Activated T-cell treated with anti-CD3 and anti-CD28 coated beads, Interleukin-2, amount 50 U/mL, for 24 hours (primary cell): ENCODE data around the gene MFSD11.
A peak's percentile ranks its signal among the peaks of the same experiment; 100 is the strongest.
"Not testable (repeated sequence)": the region's sequence is repeated elsewhere in the genome, so short reads cannot be mapped to it uniquely, and the experiment has no call there.

Experiments used
- DNase-seq: peaks from one replicate; pipeline ENCODE4 v3.0.0-alpha.2; 2020
- H3K27ac Mint-ChIP-seq: 2 replicates; pipeline ENCODE4 v1.8.0; 2020; ENCODE audit warnings: mild to moderate bottlenecking, mixed read lengths
- H3K27me3 Mint-ChIP-seq: 2 replicates; pipeline ENCODE4 v1.8.0; 2020; ENCODE audit warnings: mixed read lengths
- H3K36me3 Mint-ChIP-seq: 2 replicates; pipeline ENCODE4 v1.8.0; 2020; ENCODE audit warnings: low read depth, mixed read lengths
- H3K4me1 Mint-ChIP-seq: 2 replicates; pipeline ENCODE4 v1.8.0; 2020; ENCODE audit warnings: low read depth, mixed read lengths
- H3K4me3 Mint-ChIP-seq: 2 replicates; pipeline ENCODE4 v1.8.0; 2020; ENCODE audit warnings: mild to moderate bottlenecking, moderate library complexity, mixed read lengths
- H3K9me3 Mint-ChIP-seq: 2 replicates; pipeline ENCODE4 v1.8.0; 2020; ENCODE audit warnings: mixed read lengths

Gene MFSD11

GRCh38 chr17:76737676-76738467, at the start of gene MFSD11:
Gene MFSD11 (plus strand): TSS chr17:76738119. CDS start chr17:76738353, 234 bp downstream.
- DNase-seq, result peak; percentile 96
- peak within 1 kb of the TSS; percentile 99 for H3K4me3 Mint-ChIP-seq
- H3K36me3 Mint-ChIP-seq, result peaks cover 70% of the 10 kb centered on the region
- peak within 1 kb of the TSS; percentile 100 for H3K27ac Mint-ChIP-seq
- H3K4me1 Mint-ChIP-seq, result peaks cover 42% of the 10 kb centered on the region
- H3K27me3 Mint-ChIP-seq, result no peaks in the 10 kb centered on the region
- no peaks in the 10 kb centered on the region for H3K9me3 Mint-ChIP-seq

GRCh38 chr17:76688165-76688622, 49.7 kb upstream of the MFSD11 start:
- DNase-seq, result no peak
- H3K4me3 Mint-ChIP-seq, result no peak overlapping the region

GRCh38 chr17:76689859-76690258, 48.1 kb upstream of the MFSD11 start:
- DNase-seq, result no peak
- Mint-ChIP-seq H3K27me3 (no peaks in the 10 kb centered on the region), H3K27ac (no peak overlapping the region), H3K9me3 (no peaks in the 10 kb centered on the region), H3K4me1 (no peaks in the 10 kb centered on the region), H3K36me3 (no peaks in the 10 kb centered on the region), H3K4me3 (no peak overlapping the region)

More at GRCh38 chr17:76688165-76688622, 49.7 kb upstream of the MFSD11 start:
- Mint-ChIP-seq H3K36me3 (no peaks in the 10 kb centered on the region), H3K4me1 (no peaks in the 10 kb centered on the region), H3K9me3 (no peaks in the 10 kb centered on the region), H3K27me3 (no peaks in the 10 kb centered on the region), H3K27ac (no peak overlapping the region)

- peaks cover 5% of the 10 kb centered on the region for H3K4me1 Mint-ChIP-seq
- no peaks in the 10 kb centered on the region for H3K27me3 Mint-ChIP-seq
- H3K36me3 Mint-ChIP-seq, result no peaks in the 10 kb centered on the region
- DNase-seq, result no peak
- no peak overlapping the region for H3K27ac Mint-ChIP-seq
- no peak overlapping the region for H3K4me3 Mint-ChIP-seq
- H3K9me3 Mint-ChIP-seq, result no peaks in the 10 kb centered on the region
These were observed 47.2 kb upstream of the MFSD11 start for GRCh38 chr17:76690596-76691280.

- Mint-ChIP-seq H3K27me3 (no peaks in the 10 kb centered on the region), H3K36me3 (no peaks in the 10 kb centered on the region), H3K4me3 (no peak overlapping the region), H3K27ac (no peak overlapping the region), H3K9me3 (no peaks in the 10 kb centered on the region), H3K4me1 (peaks cover 6% of the 10 kb centered on the region)
- DNase-seq, result no peak
These were observed 46.3 kb upstream of the MFSD11 start for GRCh38 chr17:76691379-76692191.

- Mint-ChIP-seq H3K9me3 (no peaks in the 10 kb centered on the region), H3K36me3 (no peaks in the 10 kb centered on the region), H3K27ac (no peak overlapping the region), H3K4me1 (peaks cover 6% of the 10 kb centered on the region), H3K27me3 (no peaks in the 10 kb centered on the region), H3K4me3 (no peak overlapping the region)
- DNase-seq, result no peak
These were observed 42.7 kb upstream of the MFSD11 start for GRCh38 chr17:76695059-76695831.

GRCh38 chr17:76696763-76697701, 40.9 kb upstream of the MFSD11 start:
- Mint-ChIP-seq H3K4me1 (peaks cover 6% of the 10 kb centered on the region), H3K27me3 (no peaks in the 10 kb centered on the region), H3K9me3 (no peaks in the 10 kb centered on the region), H3K27ac (no peak overlapping the region), H3K4me3 (no peak overlapping the region), H3K36me3 (no peaks in the 10 kb centered on the region)
- DNase-seq, result no peak

GRCh38 chr17:76697702-76698465, 40.0 kb upstream of the MFSD11 start:
- no peak overlapping the region for H3K4me3 Mint-ChIP-seq
- peaks cover 6% of the 10 kb centered on the region for H3K4me1 Mint-ChIP-seq
- H3K27ac Mint-ChIP-seq, result no peak overlapping the region
- H3K27me3 Mint-ChIP-seq, result no peaks in the 10 kb centered on the region
- no peaks in the 10 kb centered on the region for H3K9me3 Mint-ChIP-seq
- DNase-seq, result no peak
- no peaks in the 10 kb centered on the region for H3K36me3 Mint-ChIP-seq

- DNase-seq, H3K36me3 Mint-ChIP-seq, H3K27me3 Mint-ChIP-seq, H3K27ac Mint-ChIP-seq, H3K9me3 Mint-ChIP-seq, H3K4me1 Mint-ChIP-seq, H3K4me3 Mint-ChIP-seq: not testable (repeated sequence)
These were observed 39.4 kb upstream of the MFSD11 start for GRCh38 chr17:76698466-76698977.

- Mint-ChIP-seq H3K36me3 (no peaks in the 10 kb centered on the region), H3K27ac (peak overlapping the region; percentile 5), H3K27me3 (no peaks in the 10 kb centered on the region), H3K4me3 (no peak overlapping the region), H3K9me3 (no peaks in the 10 kb centered on the region), H3K4me1 (peaks cover 4% of the 10 kb centered on the region)
- DNase-seq, result no peak
These were observed 37.7 kb upstream of the MFSD11 start for GRCh38 chr17:76700270-76700616.

GRCh38 chr17:76700617-76701470, 37.1 kb upstream of the MFSD11 start:
- H3K4me3 Mint-ChIP-seq, result no peak overlapping the region
- no peak for DNase-seq
- peaks cover 1% of the 10 kb centered on the region for H3K4me1 Mint-ChIP-seq
- H3K27me3 Mint-ChIP-seq, result no peaks in the 10 kb centered on the region
- no peaks in the 10 kb centered on the region for H3K9me3 Mint-ChIP-seq
- H3K27ac Mint-ChIP-seq, result peak overlapping the region; percentile 5
- no peaks in the 10 kb centered on the region for H3K36me3 Mint-ChIP-seq

- Mint-ChIP-seq H3K36me3 (no peaks in the 10 kb centered on the region), H3K27me3 (no peaks in the 10 kb centered on the region), H3K4me1 (peaks cover under 1% of the 10 kb centered on the region), H3K9me3 (no peaks in the 10 kb centered on the region), H3K27ac (no peak overlapping the region), H3K4me3 (no peak overlapping the region)
- no peak for DNase-seq
These were observed 36.4 kb upstream of the MFSD11 start for GRCh38 chr17:76701471-76701967.
